DMS79 (cell line): ENCODE results near the gene TTYH3.

ENCODE experiments used
- DNase-seq: peaks from one replicate; lab custom pipeline; 2025; lab: John Stamatoyannopoulos, UW

Gene TTYH3

GRCh38 chr7:2649139-2649838, 17.5 kb downstream of the TTYH3 start:
- no peak for DNase-seq

GRCh38 chr7:2649991-2650390, 18.2 kb downstream of the TTYH3 start:
- no peak for DNase-seq

GRCh38 chr7:2650451-2650850, 18.7 kb downstream of the TTYH3 start:
- DNase-seq = no peak

GRCh38 chr7:2651336-2651735, 19.6 kb downstream of the TTYH3 start:
- DNase-seq = no peak

- DNase-seq = no peak
Measured at GRCh38 chr7:2651847-2652735, 20.3 kb downstream of the TTYH3 start.

- DNase-seq = no peak
Measured at GRCh38 chr7:2652736-2653060, 20.9 kb downstream of the TTYH3 start.

GRCh38 chr7:2654059-2654458, 22.3 kb downstream of the TTYH3 start:
- DNase-seq = no peak

- DNase-seq = no peak
Measured at GRCh38 chr7:2655870-2656614, 24.3 kb downstream of the TTYH3 start.

GRCh38 chr7:2657208-2657607, 25.4 kb downstream of the TTYH3 start:
- DNase-seq = no peak

GRCh38 chr7:2657920-2658671, 26.3 kb downstream of the TTYH3 start:
- no peak for DNase-seq

GRCh38 chr7:2658941-2659340, 27.2 kb downstream of the TTYH3 start:
- no peak for DNase-seq

- DNase-seq = no peak
Measured at GRCh38 chr7:2659556-2660358, 28.0 kb downstream of the TTYH3 start.

GRCh38 chr7:2660359-2661095, 28.7 kb downstream of the TTYH3 start:
- no peak for DNase-seq

GRCh38 chr7:2661096-2661449, 29.3 kb downstream of the TTYH3 start:
- no peak for DNase-seq

- no peak for DNase-seq
Measured at GRCh38 chr7:2661602-2662272, 30.0 kb downstream of the TTYH3 start.

GRCh38 chr7:2662273-2663120, 30.7 kb downstream of the TTYH3 start:
- no peak for DNase-seq

GRCh38 chr7:2663121-2663886, 31.5 kb downstream of the TTYH3 start:
- no peak for DNase-seq

- no peak for DNase-seq
Measured at GRCh38 chr7:2663960-2664359, 32.2 kb downstream of the TTYH3 start.
